Measurements from ENCODE around the gene SLC5A9.

SLC5A9 gene

GRCh38 chr1:48249868-48250267 lies 27.4 kb downstream of the SLC5A9 start:
- H3K9ac ChIP-seq (ENCODE audit: low read length): no peak overlapping the region
- no peaks in the 10 kb centered on the region for H3K27me3 ChIP-seq (ENCODE audit: low read length)
- no peak overlapping the region for H3K4me3 ChIP-seq (ENCODE audit: insufficient read depth, low read length, poor library complexity, severe bottlenecking)
- H3K27ac ChIP-seq (ENCODE audit: low read depth, low read length): no peak overlapping the region
- TF ChIP-seq CTCF (IDR thresholded peaks at IDR 0.05; ENCODE audit: insufficient read depth, low read length, poor library complexity, severe bottlenecking) (no peak), EZH2phosphoT487 (conservative IDR thresholded peaks at IDR 0.05; ENCODE audit: low read length) (no peak)
- H3K9me2 ChIP-seq (replicated peaks; ENCODE audit: insufficient read depth, low read length): no peaks in the 10 kb centered on the region
- no peaks in the 10 kb centered on the region for H3K36me3 ChIP-seq (ENCODE audit: low read length)
- H3K79me2 ChIP-seq (ENCODE audit: insufficient read depth, low read length): no peaks in the 10 kb centered on the region
- no peaks in the 10 kb centered on the region for H4K20me1 ChIP-seq (ENCODE audit: low read depth, low read length)
- no peak overlapping the region for H3K4me2 ChIP-seq (ENCODE audit: low read depth, low read length, poor library complexity, severe bottlenecking)
- no peak overlapping the region for H2AFZ ChIP-seq (ENCODE audit: low read depth, low read length, severe bottlenecking)
- no peaks in the 10 kb centered on the region for H3F3A ChIP-seq (ENCODE audit: insufficient read depth)
- H3K9me3 ChIP-seq (ENCODE audit: insufficient read depth, low read length): no peaks in the 10 kb centered on the region

- Histone ChIP-seq H3K27me3 (ENCODE audit: low read length) (no peaks in the 10 kb centered on the region), H3K27ac (ENCODE audit: low read depth, low read length) (no peak overlapping the region), H3K4me3 (ENCODE audit: insufficient read depth, low read length, poor library complexity, severe bottlenecking) (no peak overlapping the region), H4K20me1 (ENCODE audit: low read depth, low read length) (no peaks in the 10 kb centered on the region), H3K9me3 (ENCODE audit: insufficient read depth, low read length) (no peaks in the 10 kb centered on the region), H3K79me2 (ENCODE audit: insufficient read depth, low read length) (no peaks in the 10 kb centered on the region), H3K4me2 (ENCODE audit: low read depth, low read length, poor library complexity, severe bottlenecking) (no peak overlapping the region), H2AFZ (ENCODE audit: low read depth, low read length, severe bottlenecking) (no peak overlapping the region), H3K36me3 (ENCODE audit: low read length) (no peaks in the 10 kb centered on the region), H3K9me2 (replicated peaks; ENCODE audit: insufficient read depth, low read length) (no peaks in the 10 kb centered on the region), H3K9ac (ENCODE audit: low read length) (no peak overlapping the region), H3F3A (ENCODE audit: insufficient read depth) (no peaks in the 10 kb centered on the region)
- TF ChIP-seq CTCF (IDR thresholded peaks at IDR 0.05; ENCODE audit: insufficient read depth, low read length, poor library complexity, severe bottlenecking) (no peak), EZH2phosphoT487 (conservative IDR thresholded peaks at IDR 0.05; ENCODE audit: low read length) (no peak)
These were observed 28.1 kb downstream of the SLC5A9 start for GRCh38 chr1:48250572-48250971.

- no peaks in the 10 kb centered on the region for H4K20me1 ChIP-seq (ENCODE audit: low read depth, low read length)
- no peaks in the 10 kb centered on the region for H3F3A ChIP-seq (ENCODE audit: insufficient read depth)
- H3K9me3 ChIP-seq (ENCODE audit: insufficient read depth, low read length): no peaks in the 10 kb centered on the region
- no peak overlapping the region for H3K27ac ChIP-seq (ENCODE audit: low read depth, low read length)
- H3K79me2 ChIP-seq (ENCODE audit: insufficient read depth, low read length): no peaks in the 10 kb centered on the region
- no peaks in the 10 kb centered on the region for H3K36me3 ChIP-seq (ENCODE audit: low read length)
- no peaks in the 10 kb centered on the region for H3K27me3 ChIP-seq (ENCODE audit: low read length)
- H3K9ac ChIP-seq (ENCODE audit: low read length): no peak overlapping the region
- H3K9me2 ChIP-seq (replicated peaks; ENCODE audit: insufficient read depth, low read length): no peaks in the 10 kb centered on the region
- no peak overlapping the region for H2AFZ ChIP-seq (ENCODE audit: low read depth, low read length, severe bottlenecking)
- H3K4me2 ChIP-seq (ENCODE audit: low read depth, low read length, poor library complexity, severe bottlenecking): no peak overlapping the region
- TF ChIP-seq CTCF (IDR thresholded peaks at IDR 0.05; ENCODE audit: insufficient read depth, low read length, poor library complexity, severe bottlenecking): no peak
- TF ChIP-seq EZH2phosphoT487 (conservative IDR thresholded peaks at IDR 0.05; ENCODE audit: low read length): no peak
- H3K4me3 ChIP-seq (ENCODE audit: insufficient read depth, low read length, poor library complexity, severe bottlenecking): no peak overlapping the region
These were observed 28.8 kb downstream of the SLC5A9 start for GRCh38 chr1:48251323-48251722.
